Thyroid gland (tissue), 4 donors: ENCODE data around the gene NAT9. TPM values are rescaled to one million over a fixed set of nuclear protein-coding genes. Genes with fewer than 3 reads are reported as not detected.

Experiments
- DNase-seq, 2 donors: peaks; one replicate each; pipeline ENCODE4 v3.0.0-alpha.2; 2019
- H3K27ac ChIP-seq, 3 donors: fragments of 200-600 bp; sonication (generic); 1 replicate in 2 of 3; 2 replicates in 1 of 3; pipeline ENCODE4 v1.5.1; 2016 to 2019; ENCODE audit warnings: mild to moderate bottlenecking in 1 of 3, moderate library complexity in 1 of 3
- H3K27me3 ChIP-seq: fragments of 200-600 bp; sonication (generic); one replicate; pipeline ENCODE4 v1.5.1; 2019
- H3K36me3 ChIP-seq, 2 donors: fragments of 200-600 bp; sonication (generic); one replicate each; pipeline ENCODE4 v1.5.1; 2016 to 2019
- H3K4me1 ChIP-seq, 2 donors: fragments of 200-600 bp; sonication (generic); one replicate each; pipeline ENCODE4 v1.5.1; 2017 to 2019
- H3K4me3 ChIP-seq, 3 donors: fragments of 200-600 bp; sonication (generic); replicated peaks in 1 of 3; 1 replicate in 2 of 3; 2 replicates in 1 of 3; pipeline ENCODE4 v1.5.1; 2016; ENCODE audit warnings: mild to moderate bottlenecking in 1 of 3
- H3K9me3 ChIP-seq: fragments of 200-600 bp; sonication (generic); one replicate; pipeline ENCODE4 v1.5.1; 2017
- CTCF ChIP-seq, 6 experiments: fragments of 200-600 bp in 3 of 6; fragments of 450-650 bp in 3 of 6; sonication (generic) in 3 of 6; IDR thresholded peaks; one replicate each; pipeline ENCODE4 v1.5.1; 2016 to 2019; ENCODE audit warnings: antibody characterized with exemption in 6 of 6, mild to moderate bottlenecking in 2 of 6, inconsistent platforms in 1 of 6, moderate library complexity in 1 of 6
- POLR2A ChIP-seq, 2 donors: fragments of 450-650 bp; IDR thresholded peaks; one replicate each; pipeline ENCODE4 v1.6.1; 2017; ENCODE audit warnings: antibody characterized with exemption in 2 of 2, mild to moderate bottlenecking in 2 of 2, moderate library complexity in 1 of 2
- WGBS, 2 donors: methylation state at CpG; one replicate each; pipeline ENCODE4 v1.1.5; 2017; 5-methylcytosine and 5-hydroxymethylcytosine counted together
- intact Hi-C: fragments of 100-400 bp; cut with DNase I; formaldehyde crosslinking; loops from one replicate; pipeline ENCODE4 v1.15.1; 2023
- total RNA-seq, 4 donors: library from RNA; depleted of rRNA; stranded (reverse); fragments of >200 nt; gene quantifications; one replicate each; pipeline ENCODE4 v1.2.3, GENCODE V29; 2016

Gene NAT9
- total RNA-seq, 4 donors from 2014 or later, result 33.1 to 46.5 (median 41.4) TPM

DNA sequence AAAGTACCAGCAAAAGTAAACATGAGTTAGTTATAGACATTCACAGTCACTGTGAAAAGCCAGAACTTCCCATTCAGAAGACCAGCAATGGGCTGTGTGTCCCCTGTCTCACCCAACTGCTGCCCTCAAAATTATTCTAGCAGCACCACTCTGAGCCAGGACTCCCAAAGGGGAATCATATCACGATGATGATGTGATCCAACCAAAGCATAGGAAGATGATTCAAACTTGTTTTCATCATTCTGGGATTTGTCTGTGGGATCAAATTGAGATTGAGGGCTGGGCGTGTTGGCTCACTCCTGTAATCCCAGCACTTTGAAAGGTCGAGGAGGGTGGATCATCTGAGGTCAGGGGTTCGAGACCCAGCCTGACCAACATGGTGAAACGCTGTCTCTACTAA is 6.4 kb upstream of the NAT9 start:
- no peak overlapping the region for H3K27ac ChIP-seq
- intact Hi-C loops, result no loop called here
- H3K9me3 ChIP-seq, result no peaks in the 10 kb centered on the region
- H3K27me3 ChIP-seq, result no peaks in the 10 kb centered on the region
- 94 to 95% methylated on average over 5 of the region's 5 CpGs for WGBS, 2 donors
- H3K36me3 ChIP-seq, result no peaks in the 10 kb centered on the region
- no peak for DNase-seq
- TF ChIP-seq POLR2A (IDR thresholded peaks at IDR 0.05) (no peak), CTCF (IDR thresholded peaks at IDR 0.05) (no peak)
- H3K4me3 ChIP-seq, result no peak overlapping the region
- H3K4me1 ChIP-seq, result peaks cover 9 to 14% of the 10 kb centered on the region in 2 donors

DNA sequence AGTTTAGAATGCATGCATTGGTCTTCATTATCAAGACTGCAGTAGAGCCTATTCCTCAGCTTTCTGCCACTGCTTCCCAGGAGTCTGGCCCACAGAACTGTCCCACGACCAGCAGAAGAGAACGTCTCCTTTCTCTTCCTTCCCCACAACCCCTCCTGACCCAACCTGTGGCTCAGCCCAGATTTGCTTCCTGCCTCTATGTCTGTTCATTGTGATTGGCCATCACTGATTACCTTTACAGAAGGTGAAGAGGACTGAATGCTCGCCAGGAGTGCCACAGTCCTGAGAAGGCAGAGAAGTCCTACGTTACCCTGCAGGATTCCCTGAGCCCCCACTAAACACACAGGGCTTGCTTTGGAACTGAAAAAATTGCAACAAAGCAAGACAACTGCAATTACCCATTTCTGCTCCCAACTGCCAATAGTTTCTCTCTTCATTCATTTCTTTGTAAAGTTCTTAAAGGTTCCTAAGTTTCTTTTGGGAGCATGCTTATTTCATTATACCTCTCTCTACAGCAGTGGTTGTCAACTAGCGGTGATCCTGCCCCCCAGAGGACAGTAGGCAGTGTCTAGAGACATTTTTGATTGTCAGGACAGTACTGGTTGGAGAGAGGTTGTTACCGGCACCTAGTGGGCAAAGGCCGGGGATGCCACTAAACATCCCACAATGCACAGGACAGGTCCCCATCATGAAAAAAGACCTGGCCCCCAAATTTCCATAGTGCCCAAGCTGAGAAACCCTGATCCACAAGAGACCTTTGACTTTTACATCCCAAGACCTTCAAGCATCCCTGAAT is 4.5 kb upstream of the NAT9 start:
- TF ChIP-seq POLR2A (IDR thresholded peaks at IDR 0.05), result no peak
- TF ChIP-seq CTCF (IDR thresholded peaks at IDR 0.05), result peak in 1 of 6 experiments; percentile 5
- no peaks in the 10 kb centered on the region for H3K27me3 ChIP-seq
- no peaks in the 10 kb centered on the region for H3K9me3 ChIP-seq
- H3K4me1 ChIP-seq, result peaks cover 9 to 16% of the 10 kb centered on the region in 2 donors
- H3K36me3 ChIP-seq, result no peaks in the 10 kb centered on the region
- intact Hi-C loops, result no loop called here
- no peak overlapping the region for H3K27ac ChIP-seq
- H3K4me3 ChIP-seq, result no peak overlapping the region
- 71 to 73% methylated on average over 7 of the region's 7 CpGs for WGBS, 2 donors
- no peak for DNase-seq

DNA sequence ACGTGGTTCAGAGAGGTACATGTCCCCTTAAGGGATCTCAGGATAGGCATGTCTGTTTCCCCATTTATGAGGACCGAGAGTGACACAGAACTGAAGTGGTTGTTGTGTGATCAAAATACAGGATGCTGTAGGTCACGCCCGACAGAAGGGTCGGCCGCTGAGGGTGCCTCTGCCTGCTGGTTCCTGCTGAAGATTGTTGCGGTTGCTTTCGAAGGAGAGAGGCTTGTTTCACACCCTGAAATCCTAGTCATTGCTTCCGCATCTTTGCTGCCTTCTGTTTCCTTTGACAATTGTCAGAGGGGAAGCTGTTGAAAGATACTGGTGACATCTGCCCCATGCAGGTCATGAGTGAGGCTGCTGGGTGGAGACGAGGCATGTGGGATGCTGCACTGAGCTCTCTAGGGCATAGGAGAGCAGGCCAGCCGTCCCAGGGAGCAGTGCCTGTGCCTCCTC is 3.8 kb upstream of the NAT9 start:
- H3K4me3 ChIP-seq, result no peak overlapping the region
- no peak overlapping the region for H3K27ac ChIP-seq
- intact Hi-C loops, result no loop called here
- H3K27me3 ChIP-seq, result no peaks in the 10 kb centered on the region
- no peaks in the 10 kb centered on the region for H3K9me3 ChIP-seq
- DNase-seq, result no peak
- 65 to 82% methylated on average over 11 of the region's 11 CpGs for WGBS, 2 donors
- no peaks in the 10 kb centered on the region for H3K36me3 ChIP-seq
- H3K4me1 ChIP-seq, result peaks cover 11 to 17% of the 10 kb centered on the region in 2 donors
- TF ChIP-seq POLR2A (IDR thresholded peaks at IDR 0.05), result no peak
- no peak for TF ChIP-seq CTCF (IDR thresholded peaks at IDR 0.05)

- H3K27me3 ChIP-seq, result no peaks in the 10 kb centered on the region
- 84 to 93% methylated on average over 8 of the region's 8 CpGs for WGBS, 2 donors
- H3K9me3 ChIP-seq, result no peaks in the 10 kb centered on the region
- DNase-seq, result no peak
- TF ChIP-seq POLR2A (IDR thresholded peaks at IDR 0.05), result no peak
- TF ChIP-seq CTCF (IDR thresholded peaks at IDR 0.05), result no peak
- intact Hi-C loops, result no loop called here
- H3K36me3 ChIP-seq, result no peaks in the 10 kb centered on the region
- H3K4me3 ChIP-seq, result no peak overlapping the region
- H3K27ac ChIP-seq, result no peak overlapping the region
- H3K4me1 ChIP-seq, result peaks cover 12 to 17% of the 10 kb centered on the region in 2 donors
These were observed 3.4 kb upstream of the NAT9 start for GRCh38 chr17:74779501-74779900.

DNA sequence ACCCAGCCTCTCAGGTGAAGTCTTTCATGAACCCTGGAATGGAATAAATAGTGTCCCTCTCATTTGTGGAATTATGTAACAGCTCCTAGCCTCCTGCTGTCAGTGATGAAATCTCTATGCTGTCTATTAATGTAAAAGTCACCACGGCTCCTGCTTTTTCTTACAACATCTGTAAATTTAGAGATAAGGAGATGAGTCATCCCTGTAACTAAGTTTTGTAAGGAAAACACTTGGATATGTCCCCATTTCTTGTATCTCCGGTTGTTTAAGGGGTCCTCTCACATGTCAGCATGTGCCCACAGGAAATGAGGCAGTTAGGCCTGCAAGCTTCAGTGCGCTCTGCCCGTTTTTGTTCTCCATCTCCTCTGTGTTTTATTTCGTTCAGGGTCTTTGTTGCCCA is 2.8 kb upstream of the NAT9 start:
- no peak overlapping the region for H3K27ac ChIP-seq
- 77 to 79% methylated on average over 5 of the region's 5 CpGs for WGBS, 2 donors
- H3K9me3 ChIP-seq, result no peaks in the 10 kb centered on the region
- TF ChIP-seq POLR2A (IDR thresholded peaks at IDR 0.05), result no peak
- DNase-seq, result no peak
- intact Hi-C loops, result no loop called here
- H3K4me1 ChIP-seq, result peaks cover 12 to 17% of the 10 kb centered on the region in 2 donors
- H3K4me3 ChIP-seq, result no peak overlapping the region
- no peaks in the 10 kb centered on the region for H3K36me3 ChIP-seq
- no peaks in the 10 kb centered on the region for H3K27me3 ChIP-seq
